PFSK-1 (cell line): ENCODE data around the gene SEC14L3.

Source experiments
- POLR2AphosphoS5 ChIP-seq: IDR thresholded peaks from 2 replicates; pipeline ENCODE4 v1.6.1; 2012; ENCODE audit warnings: low read depth, mild to moderate bottlenecking, control low read depth, low read length, moderate library complexity
- SIN3A ChIP-seq: IDR thresholded peaks from 2 replicates; pipeline ENCODE4 v1.6.1; 2012; ENCODE audit warnings: mild to moderate bottlenecking, low read length, moderate library complexity, borderline replicate concordance; ENCODE audit not compliant: insufficient read depth

DNA sequence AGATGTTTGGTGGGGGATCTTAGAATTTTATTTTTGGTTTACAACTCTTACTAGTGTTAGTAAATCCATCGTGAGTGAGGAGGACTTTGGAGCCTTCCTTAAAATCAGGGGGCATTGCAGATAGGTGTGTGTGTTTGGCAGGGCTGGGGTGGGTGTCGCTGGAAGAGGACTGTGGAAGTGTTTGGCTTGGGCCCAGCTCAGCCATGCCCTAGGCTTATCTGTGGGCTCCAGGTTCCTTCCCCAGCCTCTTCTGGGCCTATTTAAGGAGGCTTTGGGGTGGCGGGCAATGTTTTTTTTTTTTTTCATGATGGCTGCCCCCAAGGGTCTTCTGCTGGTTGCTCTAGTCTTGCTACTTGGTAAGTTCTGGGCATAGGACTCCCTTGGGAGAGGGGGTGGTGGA is 24.2 kb downstream of the SEC14L3 start:
- TF ChIP-seq POLR2AphosphoS5 (no peak), SIN3A (no peak)
